RWPE2 (cell line): ENCODE results near the gene ANTXRL.

Experiments
- ATAC-seq: fragments of 200-7000 bp; cut with Tn5 transposase; 3 replicates; pipeline ENCODE4 v1.9.1; 2021; ENCODE audit warnings: low read depth
- DNase-seq: peaks from one replicate; pipeline ENCODE4 v3.0.0-alpha.2; 2020; ENCODE audit warnings: low spot score
- H3K27ac ChIP-seq: fragments of 450-650 bp; 2 replicates; pipeline ENCODE4 v1.5.1; 2017; ENCODE audit warnings: mild to moderate bottlenecking; ENCODE audit not compliant: poor library complexity, severe bottlenecking
- H3K27me3 ChIP-seq: fragments of 250-450 bp; sonication (Bioruptor Pico); 2 replicates; pipeline ENCODE4 v1.5.1; 2021; ENCODE audit warnings: mild to moderate bottlenecking, moderate library complexity; ENCODE audit not compliant: insufficient read depth, poor library complexity, severe bottlenecking
- H3K36me3 ChIP-seq: fragments of 250-450 bp; sonication (Bioruptor Pico); 2 replicates; pipeline ENCODE4 v1.5.1; 2020; ENCODE audit warnings: low read depth, mild to moderate bottlenecking, moderate library complexity
- H3K4me1 ChIP-seq: fragments of 250-450 bp; sonication (Bioruptor Pico); 2 replicates; pipeline ENCODE4 v1.5.1; 2021; ENCODE audit warnings: mild to moderate bottlenecking, moderate library complexity; ENCODE audit not compliant: insufficient read depth, poor library complexity, severe bottlenecking
- H3K4me3 ChIP-seq: fragments of 250-450 bp; sonication (Bioruptor Pico); 2 replicates; pipeline ENCODE4 v1.5.1; 2021; ENCODE audit warnings: mild to moderate bottlenecking, moderate library complexity; ENCODE audit not compliant: severe bottlenecking
- H3K9me3 ChIP-seq: fragments of 250-450 bp; sonication (Bioruptor Pico); 2 replicates; pipeline ENCODE4 v1.5.1; 2021; ENCODE audit warnings: mild to moderate bottlenecking, moderate library complexity; ENCODE audit not compliant: severe bottlenecking
- CTCF ChIP-seq: fragments of 450-650 bp; IDR thresholded peaks from one replicate; pipeline ENCODE4 v1.5.1; 2017; ENCODE audit warnings: mild to moderate bottlenecking, moderate library complexity; ENCODE audit not compliant: poor library complexity, severe bottlenecking

The ANTXRL gene

GRCh38 chr10:46286991-46287693 lies at the start of gene ANTXRL:
ANTXRL (plus strand) TSS chr10:46286997; CDS start chr10:46287263, 266 bp downstream.
- DNase-seq (peak; percentile 38), ATAC-seq (no peak)
- Histone ChIP-seq H3K4me1 (no peaks in the 10 kb centered on the region), H3K9me3 (no peaks in the 10 kb centered on the region), H3K27ac (no peak within 1 kb of the TSS), H3K4me3 (no peak within 1 kb of the TSS), H3K36me3 (no peaks in the 10 kb centered on the region), H3K27me3 (peaks cover 11% of the 10 kb centered on the region)
- TF ChIP-seq CTCF, result no peak

GRCh38 chr10:46237815-46238510 lies 48.8 kb upstream of the ANTXRL start:
- H3K27me3 ChIP-seq, result no peaks in the 10 kb centered on the region
- ATAC-seq (no peak), DNase-seq (no peak)
- TF ChIP-seq CTCF, result no peak
- H3K4me1 ChIP-seq, result no peaks in the 10 kb centered on the region
- peaks cover 4% of the 10 kb centered on the region for H3K9me3 ChIP-seq
- H3K27ac ChIP-seq, result no peak overlapping the region
- H3K36me3 ChIP-seq, result no peaks in the 10 kb centered on the region
- no peak overlapping the region for H3K4me3 ChIP-seq

GRCh38 chr10:46239247-46239646 lies 47.5 kb upstream of the ANTXRL start:
- DNase-seq (no peak), ATAC-seq (no peak)
- Histone ChIP-seq H3K27me3 (no peaks in the 10 kb centered on the region), H3K4me1 (no peaks in the 10 kb centered on the region), H3K4me3 (no peak overlapping the region), H3K36me3 (no peaks in the 10 kb centered on the region), H3K9me3 (peaks cover 4% of the 10 kb centered on the region), H3K27ac (no peak overlapping the region)
- TF ChIP-seq CTCF, result no peak

GRCh38 chr10:46239993-46240683 lies 46.7 kb upstream of the ANTXRL start:
- Histone ChIP-seq H3K27ac (no peak overlapping the region), H3K9me3 (peaks cover 4% of the 10 kb centered on the region), H3K4me1 (no peaks in the 10 kb centered on the region), H3K27me3 (no peaks in the 10 kb centered on the region), H3K4me3 (no peak overlapping the region), H3K36me3 (no peaks in the 10 kb centered on the region)
- no peak for TF ChIP-seq CTCF
- no peak for DNase-seq
- ATAC-seq, result no peak
